GM21367 (cell line): ENCODE measurements around the gene TRIL.

Experiments
- ATAC-seq: cut with Tn5 transposase; IDR thresholded peaks from one replicate; pipeline ENCODE4 v1.9.1; 2021; ENCODE audit not compliant: unreplicated experiment

The TRIL gene

DNA sequence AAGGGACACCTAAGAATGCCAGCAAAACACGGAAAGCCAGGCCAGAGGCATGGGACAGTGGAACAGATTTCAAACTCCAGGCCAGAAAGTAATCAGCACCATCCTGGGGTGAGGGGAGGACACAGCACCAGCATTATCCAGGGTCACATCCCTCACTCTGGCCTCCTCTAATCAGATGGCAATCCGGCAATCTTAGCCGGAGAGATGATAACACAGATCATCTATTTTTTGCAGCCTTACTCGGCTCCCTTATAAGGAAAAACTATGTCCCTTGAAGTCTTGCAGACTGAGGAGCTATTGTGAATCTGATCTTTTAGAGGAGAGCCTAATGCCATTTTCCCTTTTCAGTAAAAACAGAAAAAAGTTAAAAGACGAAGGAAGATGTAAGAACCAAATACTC lies 16.5 kb downstream of the TRIL start:
- ATAC-seq = no peak

DNA sequence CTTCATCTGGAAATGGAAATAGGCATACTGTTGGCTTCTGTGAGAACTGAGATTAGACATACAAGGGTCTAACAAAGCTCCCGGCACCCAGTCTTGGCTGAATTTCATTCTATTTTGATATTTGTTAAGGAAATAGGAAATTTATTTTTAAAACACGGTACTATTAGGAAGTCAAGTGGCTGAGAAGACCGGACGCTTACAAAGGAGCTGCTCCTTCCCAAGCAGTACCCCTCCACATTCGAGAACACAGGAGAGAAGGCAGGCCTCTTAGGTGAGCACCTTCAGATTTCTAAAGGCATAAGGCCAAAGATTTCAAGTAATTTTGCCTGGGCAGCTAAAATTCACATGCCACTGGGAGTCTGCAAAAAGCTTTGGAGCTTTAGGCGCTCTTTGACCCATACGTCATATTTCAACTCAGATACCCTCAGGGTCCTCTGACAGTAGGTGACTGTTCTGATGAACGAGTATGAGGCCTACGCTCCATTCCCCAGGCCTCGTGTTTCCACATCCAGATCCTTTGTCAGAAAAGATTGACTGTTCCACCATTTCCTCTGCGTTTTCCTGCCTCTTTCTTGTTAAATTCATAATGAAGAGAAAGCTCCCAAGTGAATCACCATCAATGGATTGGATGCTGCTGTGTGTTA lies 17.3 kb downstream of the TRIL start:
- no peak for ATAC-seq

DNA sequence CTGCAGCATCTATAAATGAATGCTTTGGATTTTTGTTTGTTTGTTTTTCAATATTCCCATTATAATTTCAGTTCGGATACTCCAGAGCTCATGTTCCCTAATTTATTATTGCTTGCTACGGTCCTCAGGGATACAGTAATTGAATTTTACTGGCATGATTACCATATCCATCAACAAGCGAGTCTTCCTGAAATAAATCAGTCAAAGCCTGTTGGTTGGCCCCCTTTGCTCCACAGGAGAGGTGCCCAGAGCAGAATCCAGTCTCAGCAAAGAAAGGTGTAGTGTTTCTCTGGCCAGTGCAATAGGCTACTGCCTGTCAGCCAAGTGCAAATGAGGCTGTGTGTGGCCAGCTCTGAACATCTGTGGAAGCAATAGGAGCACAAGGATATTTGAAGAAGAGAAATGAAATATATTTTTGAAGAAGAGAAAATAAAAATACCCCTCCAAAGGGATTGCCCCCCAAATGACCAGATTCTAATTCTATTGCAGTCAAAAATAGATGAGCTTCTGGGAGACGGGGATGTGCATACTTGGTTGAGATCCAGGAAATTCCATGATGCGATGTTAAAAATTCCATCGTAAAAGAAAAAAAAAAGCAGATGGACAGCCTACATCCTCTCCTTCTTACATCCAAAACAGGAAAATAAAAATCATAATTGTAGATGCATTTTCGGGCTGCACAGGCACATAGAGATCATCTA lies 18.1 kb downstream of the TRIL start:
- no peak for ATAC-seq

DNA sequence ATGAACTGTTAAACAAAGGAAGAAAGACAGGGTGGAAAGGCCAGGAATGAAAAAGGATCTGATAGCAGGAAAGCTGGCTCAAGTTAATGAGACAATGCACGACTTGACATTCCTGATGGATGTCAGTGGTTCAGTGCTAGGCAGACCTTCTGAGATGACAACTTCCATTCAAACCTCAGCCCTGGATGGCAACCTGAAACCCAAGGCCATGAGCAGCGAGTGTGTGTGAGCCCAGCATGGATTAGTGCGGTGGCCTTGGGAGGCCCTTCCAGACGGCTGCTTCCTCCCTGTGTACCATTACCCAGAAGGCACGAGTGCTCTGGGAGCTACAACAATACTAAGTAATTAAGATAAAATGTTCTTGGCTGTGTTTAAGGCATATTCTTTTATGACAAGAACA lies 18.8 kb downstream of the TRIL start:
- no peak for ATAC-seq

DNA sequence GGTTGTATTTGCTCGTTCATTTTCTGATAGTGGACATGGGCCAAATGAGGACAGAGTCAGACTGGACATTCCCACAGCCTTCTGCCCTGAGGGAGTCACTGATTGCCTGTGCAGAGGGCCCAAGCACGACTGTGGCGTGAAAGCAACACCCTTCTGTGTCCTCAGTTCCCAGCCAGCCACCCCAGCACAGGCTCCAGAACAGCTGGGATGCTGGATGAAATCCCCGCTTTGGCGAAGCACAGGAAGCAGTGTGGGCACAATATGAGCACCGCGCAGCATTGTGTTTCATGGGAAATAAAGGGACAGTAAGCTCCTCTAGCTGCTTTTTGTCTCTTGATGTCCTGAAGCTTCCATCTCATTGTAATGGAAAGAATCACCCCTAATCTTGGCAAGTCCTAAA lies 20.5 kb downstream of the TRIL start:
- no peak for ATAC-seq

DNA sequence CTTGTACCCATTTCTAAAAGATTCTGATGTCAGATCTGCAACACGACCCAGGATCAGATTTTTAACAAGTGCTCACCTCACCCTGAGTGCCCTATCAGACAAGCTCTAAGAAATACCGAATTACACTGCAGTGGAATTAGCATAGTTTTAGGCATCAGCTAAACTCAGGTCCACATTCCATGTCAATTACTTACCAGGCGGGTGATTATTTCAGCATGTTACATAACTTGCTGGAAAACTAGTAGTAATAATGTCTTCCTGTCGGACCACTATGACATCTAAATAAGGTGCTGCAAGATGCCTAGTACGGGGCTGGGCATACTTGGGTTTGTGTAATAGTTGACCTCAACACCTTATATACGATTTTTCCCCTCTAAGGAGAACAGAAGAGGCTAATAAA lies 21.0 kb downstream of the TRIL start:
- no peak for ATAC-seq

DNA sequence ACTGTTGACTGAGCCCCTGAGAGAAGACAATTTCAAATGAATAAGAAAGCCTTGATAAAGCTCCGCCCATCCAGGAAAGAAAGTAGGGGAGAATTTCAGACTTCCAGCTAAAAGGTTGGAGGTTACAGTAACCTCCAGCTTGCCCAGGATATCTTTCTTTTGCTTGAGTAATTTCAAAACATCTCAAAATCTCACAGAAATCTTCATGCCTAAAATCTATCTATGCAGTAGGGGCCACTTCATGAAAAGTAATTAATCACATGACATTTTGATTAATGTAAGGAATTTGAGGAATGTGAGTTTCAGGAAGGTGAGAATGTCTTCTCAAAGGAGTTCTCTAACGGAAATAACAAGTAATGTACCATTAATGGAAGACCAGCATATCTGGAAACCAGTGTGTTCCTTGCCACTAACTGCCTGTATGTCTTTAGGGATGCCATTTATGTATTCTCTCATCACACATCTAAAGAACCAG lies 24.2 kb downstream of the TRIL start:
- ATAC-seq = no peak

DNA sequence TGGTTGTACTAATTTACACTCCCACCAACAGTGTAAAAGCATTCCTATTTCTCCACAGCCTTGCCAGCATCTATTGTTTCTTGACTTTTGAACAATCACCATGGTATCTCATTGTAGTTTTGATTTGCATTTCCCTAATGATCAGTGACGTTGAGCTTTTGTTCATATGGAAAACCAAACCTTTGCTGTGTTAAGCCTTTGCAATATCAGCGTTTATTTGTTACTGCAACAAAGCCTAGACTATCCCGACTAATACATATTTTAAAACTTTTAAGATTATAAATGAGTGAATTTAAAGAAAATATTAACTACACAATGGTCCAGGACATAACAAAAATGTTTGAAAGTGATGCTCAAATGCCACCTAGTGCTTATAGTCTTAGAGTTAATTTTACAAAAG lies 26.6 kb downstream of the TRIL start:
- ATAC-seq = no peak

DNA sequence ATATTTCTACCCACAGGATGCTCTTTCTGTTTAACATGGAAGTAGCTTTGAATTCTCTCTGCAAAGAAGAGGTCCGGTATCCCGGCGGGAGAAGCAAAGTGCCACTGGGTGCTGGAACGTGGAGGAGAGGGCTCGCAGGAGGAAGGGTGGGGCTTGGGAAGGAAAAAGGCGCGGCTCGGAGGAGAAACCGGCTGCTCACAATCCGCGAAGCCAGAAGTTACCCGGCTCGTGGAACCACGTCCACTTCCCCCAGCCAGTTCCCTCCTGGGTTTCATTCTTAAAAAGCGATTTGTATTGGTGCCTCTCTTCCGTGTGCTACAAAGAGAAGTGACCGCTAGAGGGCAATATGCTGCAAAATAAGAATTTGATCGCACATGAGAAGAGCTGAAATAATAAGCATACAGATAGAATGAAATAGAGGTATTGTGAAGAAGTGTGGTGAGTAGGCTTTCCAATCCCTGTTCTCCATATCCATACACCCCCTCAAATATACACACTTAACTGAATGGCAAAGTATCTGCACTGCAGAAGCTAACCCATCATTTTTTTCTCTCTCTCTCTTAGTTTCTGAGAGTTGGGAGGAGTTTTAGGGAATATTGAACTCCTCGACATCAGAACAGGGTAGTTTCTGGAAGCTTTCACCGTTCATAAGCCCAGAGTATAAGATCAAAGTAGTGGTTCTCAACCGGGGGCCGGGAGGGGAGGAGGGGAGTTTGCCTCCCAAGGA lies 31.1 kb downstream of the TRIL start:
- peak; percentile 89 for ATAC-seq

DNA sequence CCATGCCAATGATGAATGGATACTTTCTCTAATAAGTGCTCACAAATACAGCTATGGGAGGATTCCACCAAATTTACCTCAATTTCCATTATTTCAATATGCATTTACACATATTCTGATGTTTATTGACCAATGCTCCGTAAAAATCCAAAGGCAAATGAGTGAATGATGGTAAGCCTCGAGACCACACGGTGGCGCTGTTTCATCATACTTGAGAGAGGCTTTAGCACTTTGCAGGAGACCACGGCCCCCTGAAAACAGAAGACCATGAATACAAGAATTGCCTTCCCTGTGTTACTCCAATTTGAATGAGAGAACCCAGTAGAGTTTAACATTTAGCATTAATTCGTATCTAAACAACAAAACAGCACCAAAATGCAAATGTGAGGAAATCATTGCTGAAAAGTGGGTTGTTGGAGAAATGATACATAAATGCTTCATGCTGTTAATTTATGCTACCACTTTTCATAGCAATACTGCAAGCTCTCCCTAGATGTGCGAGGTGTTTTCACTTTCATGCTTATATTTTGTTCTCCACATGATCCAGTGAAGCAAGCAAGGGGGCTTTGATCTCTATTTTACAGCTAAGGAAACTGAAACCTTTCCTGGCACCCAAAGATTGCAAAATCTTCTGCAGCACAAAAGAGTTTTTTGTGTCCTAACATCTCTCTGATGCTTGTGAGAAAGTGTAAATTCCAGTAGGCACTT lies 35.4 kb downstream of the TRIL start:
- ATAC-seq = no peak

DNA sequence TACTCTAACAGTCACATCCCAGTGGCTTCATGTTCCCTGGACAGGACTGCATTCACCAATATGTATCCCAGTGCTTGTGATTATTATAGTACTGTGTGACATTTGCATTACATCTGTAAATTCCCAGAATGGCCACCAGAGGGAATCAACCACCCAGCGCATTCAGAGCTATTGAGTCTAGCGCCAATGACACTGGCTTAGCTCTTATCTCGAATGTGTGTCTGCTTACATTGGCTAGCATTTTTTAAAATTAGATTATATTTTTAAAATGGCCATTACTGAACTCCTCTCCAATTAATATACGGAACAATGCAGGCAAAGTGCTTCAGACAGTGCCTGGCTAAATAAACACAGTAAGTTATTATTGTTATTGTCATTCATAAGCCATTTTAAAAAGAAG lies 36.3 kb downstream of the TRIL start:
- peak; percentile 82 for ATAC-seq

DNA sequence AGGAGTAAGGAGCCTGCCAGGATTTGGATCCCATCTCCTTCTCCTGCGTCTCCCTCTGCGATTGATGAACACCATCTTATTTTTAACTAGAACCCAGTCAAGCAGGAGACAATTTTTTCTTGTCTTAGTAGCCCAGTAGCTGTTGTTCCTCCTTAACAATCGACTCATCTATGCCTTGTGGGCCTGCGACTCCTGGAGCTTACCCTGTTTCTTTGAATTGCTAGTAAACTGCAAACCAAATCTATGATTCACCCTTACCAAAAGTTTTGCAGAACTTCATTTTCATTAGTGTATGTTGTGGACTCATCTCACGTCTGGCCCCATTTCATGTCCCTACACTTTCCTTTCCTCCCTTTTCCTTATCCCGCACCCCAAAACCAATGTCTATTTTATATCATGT lies 37.7 kb downstream of the TRIL start:
- no peak for ATAC-seq

DNA sequence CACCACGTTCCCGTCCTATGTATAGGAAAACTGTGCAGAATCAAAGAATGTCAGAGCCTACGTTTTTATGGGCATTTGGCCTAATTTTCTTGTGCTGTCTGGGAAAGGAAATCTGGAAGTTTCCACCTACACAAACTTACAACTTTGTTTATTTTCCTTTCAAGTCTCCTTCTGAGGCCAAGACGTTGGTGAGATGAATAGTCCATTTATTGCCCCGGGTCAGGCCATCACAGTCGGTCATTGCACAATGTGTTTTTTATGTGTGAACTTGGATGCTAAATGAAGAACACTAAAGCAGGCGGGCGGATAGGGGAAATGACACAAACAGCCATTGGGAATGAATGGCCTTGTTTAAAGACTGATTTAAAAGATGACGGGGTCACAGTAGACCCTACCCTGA lies 38.6 kb downstream of the TRIL start:
- no peak for ATAC-seq

DNA sequence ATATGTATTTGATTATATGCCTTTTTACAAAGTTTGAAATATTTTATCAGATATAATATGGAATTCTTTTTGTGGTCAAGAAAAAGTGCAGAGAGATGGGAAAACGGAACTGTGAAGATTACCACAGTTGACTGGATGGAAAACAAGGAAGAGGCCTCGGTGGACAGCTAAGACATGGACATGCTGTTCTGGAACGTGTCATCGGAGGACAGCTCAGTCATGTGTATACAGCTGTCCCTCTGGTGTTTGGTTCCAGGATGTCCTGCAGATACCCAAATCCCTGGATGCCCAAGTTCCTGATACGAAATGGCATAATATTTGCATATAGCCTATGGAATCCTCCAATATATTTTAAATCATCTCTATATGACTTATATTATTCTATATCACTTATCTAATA lies 49.4 kb downstream of the TRIL start:
- no peak for ATAC-seq

DNA sequence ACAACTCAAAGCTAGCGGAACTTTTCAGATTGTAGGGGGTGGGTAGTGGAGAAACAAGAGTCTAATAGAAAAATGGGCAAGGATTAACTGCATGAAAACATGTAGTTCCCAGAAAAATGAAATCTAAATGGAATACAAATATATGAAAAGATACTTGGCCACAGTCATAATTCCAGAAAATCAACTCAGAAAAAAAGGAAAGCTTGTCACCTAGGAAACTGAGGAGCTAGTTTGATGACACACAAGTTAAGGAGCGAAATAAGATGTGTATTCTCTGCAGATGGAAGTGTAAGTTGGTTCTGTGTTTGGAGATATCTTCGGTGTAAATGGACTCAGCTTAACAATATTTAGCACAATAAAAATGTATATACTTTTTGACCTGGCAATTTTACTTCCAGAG lies 52.7 kb downstream of the TRIL start:
- no peak for ATAC-seq

DNA sequence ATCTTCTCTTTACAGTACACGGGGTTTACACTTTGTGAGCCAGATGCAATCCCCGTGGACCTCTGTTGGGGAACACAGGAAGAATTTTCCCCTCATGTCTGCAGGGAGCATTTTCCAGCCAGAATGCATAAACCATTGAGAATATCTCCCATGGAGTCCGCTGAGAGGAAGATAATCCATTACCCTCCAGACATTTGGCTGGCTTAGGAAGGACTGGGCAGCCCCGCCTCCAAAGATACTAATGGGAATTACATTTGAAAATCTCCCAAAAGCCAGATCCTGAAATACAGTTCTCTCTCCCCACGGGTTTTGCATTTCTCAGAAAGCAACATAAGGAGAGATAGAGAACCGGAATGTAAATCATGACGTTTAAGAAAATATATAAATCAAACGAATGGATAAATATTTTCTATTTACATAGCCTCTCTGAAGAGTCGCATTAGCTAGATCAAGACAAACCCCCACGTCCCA lies 53.5 kb downstream of the TRIL start:
- ATAC-seq = no peak

DNA sequence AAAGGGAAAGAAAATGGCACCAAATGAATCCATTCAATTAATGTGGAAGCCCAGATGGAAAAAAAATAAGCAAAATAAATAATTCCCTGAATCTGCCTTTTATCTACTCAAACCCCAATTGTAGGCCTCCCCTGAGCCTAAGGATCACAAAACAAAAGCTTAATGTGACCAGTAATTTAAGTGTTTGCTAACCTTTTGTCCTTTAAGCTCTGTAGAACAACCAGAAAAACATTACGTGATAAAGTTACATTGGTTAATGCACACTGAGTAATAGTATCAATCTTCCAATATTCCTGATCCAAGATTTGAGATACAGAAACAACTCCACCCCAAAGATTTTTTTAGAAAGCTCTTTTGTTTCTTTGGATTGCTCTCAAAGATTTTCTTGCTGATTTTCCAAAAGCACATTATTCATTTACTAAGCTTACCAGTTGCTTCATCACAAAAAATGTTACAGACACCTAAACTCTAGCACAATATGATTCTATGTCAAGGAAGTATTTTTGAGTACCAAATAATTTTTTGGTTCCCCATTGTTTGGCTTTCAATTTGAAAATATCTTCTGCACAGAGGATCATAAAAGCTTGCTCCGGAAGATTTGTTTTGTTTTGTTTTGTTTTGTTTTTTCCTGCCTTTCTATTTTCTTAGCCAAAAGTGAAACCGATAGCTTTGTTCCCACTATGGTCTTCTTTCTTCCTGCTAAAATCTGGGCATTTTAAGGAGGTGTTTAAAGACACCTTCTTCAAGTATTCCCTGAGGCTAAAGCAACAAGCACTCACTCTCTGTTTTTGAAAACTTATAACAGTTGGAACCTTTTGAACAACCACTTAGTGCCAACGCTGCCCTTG lies 54.2 kb downstream of the TRIL start:
- no peak for ATAC-seq
